ENCODE results near the gene CTDSPL. TPM values are rescaled to one million over a fixed set of nuclear protein-coding genes. Genes with fewer than 3 reads are reported as not detected.
A peak's percentile ranks its signal among the peaks of the same experiment; 100 is the strongest.

The CTDSPL gene
- total and polyA plus RNA-seq, 2 of the 8 experiments (the other 6 are each of a cell fraction or from before 2014, with no cell fraction given), result 20.3 to 42.2 TPM

DNA sequence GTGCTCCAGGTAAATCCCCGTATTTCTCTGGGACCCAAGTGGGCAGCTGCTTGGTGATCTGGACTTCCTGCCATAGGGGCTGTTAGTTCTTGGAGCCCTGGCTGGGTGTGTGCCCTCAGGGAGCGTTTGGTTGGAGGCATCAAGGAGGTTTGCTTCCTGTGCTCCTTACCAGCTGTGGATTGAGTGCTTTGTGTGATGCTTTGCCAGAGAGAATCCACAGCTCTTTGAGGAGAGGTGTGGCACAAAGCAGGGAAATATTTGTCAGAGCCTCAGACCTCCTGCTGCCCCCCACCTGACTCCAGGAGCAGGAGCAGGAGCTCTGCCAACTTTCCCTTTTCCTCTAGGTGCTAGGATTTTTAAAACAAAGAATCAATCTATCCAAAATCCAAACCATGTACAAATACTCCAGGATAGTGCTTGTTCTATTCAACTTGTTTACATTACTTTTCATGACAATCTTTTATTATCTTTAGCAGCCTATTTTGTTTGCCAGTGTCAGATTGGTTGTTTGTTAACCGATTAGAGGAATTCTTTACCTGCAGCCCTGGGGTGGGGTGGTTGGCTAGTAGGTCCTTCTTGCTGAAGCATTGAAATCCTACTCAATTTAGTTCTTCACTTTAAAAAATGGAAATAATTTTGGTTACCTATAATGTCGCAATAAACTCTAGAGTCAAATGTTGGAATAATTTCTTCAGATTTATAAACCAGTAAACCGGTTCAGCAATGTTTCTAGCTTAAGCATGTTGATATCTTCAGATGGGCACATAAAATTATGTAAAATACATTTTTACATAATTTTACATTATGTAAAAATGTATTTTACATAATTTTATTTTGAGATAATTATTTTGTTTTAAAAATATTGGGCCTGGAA is 2.5 kb downstream of the CTDSPL start:
- H3K56ac ChIP-seq (replicated peaks; ENCODE audit: insufficient read length, low read depth, low read length), result no peak overlapping the region
- no peak overlapping the region for H3K4ac ChIP-seq (replicated peaks; ENCODE audit: insufficient read length, low read depth, low read length)
- H4K20me1 ChIP-seq (replicated peaks in 1 of 2; ENCODE audit: control insufficient read depth in 1 of 2, insufficient read depth in 2 of 2, low read length in 2 of 2), result peaks cover 2 to 4% of the 10 kb centered on the region in 2 experiments
- CTCF ChIA-PET (ENCODE audit: partially characterized antibody), result interaction anchor here (0.5 to 4.0 kb wide), 12 partner anchors 8 to 800 kb away, joined by 3 to 23 read pairs (median 4); no protein-coding TSS in a partner anchor
- peaks cover 0 to 5% of the 10 kb centered on the region in 2 experiments; a peak in 1 of 4 replicates for H3K9me3 ChIP-seq (ENCODE audit: insufficient read depth in 2 of 2, low read depth in 1 of 2, low read length in 1 of 2)
- no peak overlapping the region for H3K9ac ChIP-seq (replicated peaks in 1 of 4; ENCODE audit: extremely low read depth in 1 of 4, low read depth in 3 of 4, low read length in 3 of 4)
- no peak overlapping the region; the same call in 1 of the 2 replicates for H2BK5ac ChIP-seq (ENCODE audit: low read depth, low read length)
- H4K5ac ChIP-seq (ENCODE audit: insufficient read length, low read depth, low read length), result no peak overlapping the region
- peaks cover 0 to 10% (median 7%) of the 10 kb centered on the region in 4 experiments; a peak in 4 of 7 replicates for H3K27me3 ChIP-seq (replicated peaks in 1 of 4; ENCODE audit: control insufficient read depth in 3 of 4, extremely low read depth in 1 of 4, insufficient read depth in 3 of 4, low read length in 3 of 4)
- peak in 1 of 2 experiments; percentile 49 for DNase-seq (ENCODE audit: low read depth in 1 of 2, low spot score in 2 of 2)
- H2AFZ ChIP-seq (ENCODE audit: low read length), result no peak overlapping the region
- no peak overlapping the region for H2BK20ac ChIP-seq (ENCODE audit: low read length)
- H3K79me1 ChIP-seq (ENCODE audit: low read depth, low read length), result no peaks in the 10 kb centered on the region; the same call in 1 of the 2 replicates
- no peak overlapping the region for H3K27ac ChIP-seq (ENCODE audit: low read depth, low read length)
- H3K14ac ChIP-seq (ENCODE audit: insufficient read length), result no peak overlapping the region
- 0 out of 8 replicates have a peak overlapping the region, but pooled peaks of 1 of the 4 experiments have one; percentile 94 for H3K4me3 ChIP-seq (ENCODE audit: extremely low read depth in 1 of 4, insufficient read depth in 2 of 4, low read depth in 3 of 4, low read length in 4 of 4)
- H3K23ac ChIP-seq (ENCODE audit: insufficient read length), result no peak overlapping the region
- peaks cover 14% of the 10 kb centered on the region for H3K23me2 ChIP-seq (ENCODE audit: low read depth, low read length)
- WGBS, 2 experiments (ENCODE audit: extremely low coverage in 1 of 2, insufficient coverage in 1 of 2, insufficient read length in 1 of 2, insufficient replicate concordance in 2 of 2, low coverage in 1 of 2, low lambda C conversion rate in 2 of 2, missing lambda C conversion rate in 1 of 2), result 75% methylated on average over 5 of the region's 5 CpGs; no CpG with 5 or more reads in 1 of the 2 experiments
- H4K91ac ChIP-seq (replicated peaks; ENCODE audit: insufficient read length, low read length), result no peak overlapping the region
- H3K18ac ChIP-seq (ENCODE audit: extremely low read depth, low read length), result no peak overlapping the region
- FAIRE-seq, result no peak
- peaks cover 6 to 15% (median 11%) of the 10 kb centered on the region in 4 experiments for H3K4me1 ChIP-seq (replicated peaks in 1 of 4; ENCODE audit: control insufficient read depth in 3 of 4, insufficient read depth in 4 of 4, low read length in 3 of 4)
- peak overlapping the region in 1 of 2 experiments; percentile 100; a peak in 2 of 4 replicates for H3K4me2 ChIP-seq (ENCODE audit: insufficient read depth in 1 of 2, low read depth in 2 of 2, low read length in 2 of 2)
- POLR2A ChIA-PET (ENCODE audit: partially characterized antibody), result interaction anchor here (0.6 to 2.1 kb wide), 5 partner anchors 11 to 133 kb away, joined by 3 to 6 read pairs (median 3); no protein-coding TSS in a partner anchor
- no peak overlapping the region for H2AK5ac ChIP-seq (ENCODE audit: low read depth, low read length)
- peak overlapping the region; percentile 5; the same call in 1 of the 2 replicates for H2BK15ac ChIP-seq (ENCODE audit: low read length)
- H2BK120ac ChIP-seq (replicated peaks; ENCODE audit: low read depth, low read length), result no peak overlapping the region
- H3K79me2 ChIP-seq (ENCODE audit: control insufficient read depth in 1 of 2, insufficient read depth in 2 of 2, low read length in 2 of 2), result peaks cover 4 to 63% of the 10 kb centered on the region in 2 experiments
- H2BK12ac ChIP-seq (ENCODE audit: low read depth, low read length), result no peak overlapping the region
- H3K36me3 ChIP-seq (ENCODE audit: control insufficient read depth in 2 of 4, insufficient read depth in 4 of 4, low read length in 3 of 4), result peaks cover 0 to 2% (median 0%) of the 10 kb centered on the region in 4 experiments; a peak in 1 of 8 replicates
- no peak overlapping the region for H4K8ac ChIP-seq (ENCODE audit: extremely low read depth, insufficient read depth, low read length)
- TF ChIP-seq JUN (IDR thresholded peaks at IDR 0.05; ENCODE audit: low read depth, low read length) (no peak), POLR2AphosphoS5 (IDR thresholded peaks at IDR 0.05; ENCODE audit: low read depth, low read length) (no peak), BACH1 (IDR thresholded peaks at IDR 0.05; ENCODE audit: low read length) (no peak), CREB1 (IDR thresholded peaks at IDR 0.05) (no peak), POU5F1 (IDR thresholded peaks at IDR 0.05; ENCODE audit: low read depth, low read length) (no peak), SP1 (IDR thresholded peaks at IDR 0.05; ENCODE audit: low read depth, low read length) (no peak), SIRT6 (IDR thresholded peaks at IDR 0.05; ENCODE audit: low read length) (no peak), CBX8 (IDR thresholded peaks at IDR 0.05; ENCODE audit: borderline replicate concordance, low read depth, low read length) (no peak)
- TF ChIP-seq, protein P1, sequence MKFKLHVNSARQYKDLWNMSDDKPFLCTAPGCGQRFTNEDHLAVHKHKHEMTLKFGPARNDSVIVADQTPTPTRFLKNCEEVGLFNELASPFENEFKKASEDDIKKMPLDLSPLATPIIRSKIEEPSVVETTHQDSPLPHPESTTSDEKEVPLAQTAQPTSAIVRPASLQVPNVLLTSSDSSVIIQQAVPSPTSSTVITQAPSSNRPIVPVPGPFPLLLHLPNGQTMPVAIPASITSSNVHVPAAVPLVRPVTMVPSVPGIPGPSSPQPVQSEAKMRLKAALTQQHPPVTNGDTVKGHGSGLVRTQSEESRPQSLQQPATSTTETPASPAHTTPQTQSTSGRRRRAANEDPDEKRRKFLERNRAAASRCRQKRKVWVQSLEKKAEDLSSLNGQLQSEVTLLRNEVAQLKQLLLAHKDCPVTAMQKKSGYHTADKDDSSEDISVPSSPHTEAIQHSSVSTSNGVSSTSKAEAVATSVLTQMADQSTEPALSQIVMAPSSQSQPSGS (IDR thresholded peaks at IDR 0.05; ENCODE audit: low read length), result no peak
